Measurements from ENCODE around the gene LZTS3. TPM values are rescaled to one million over a fixed set of nuclear protein-coding genes. Genes with fewer than 3 reads are reported as not detected.

The LZTS3 gene
- total and polyA plus RNA-seq, 2 of the 13 experiments (the other 11 are each of a cell fraction or from before 2014, with no cell fraction given): 10.1 to 31.3 TPM

GRCh38 chr20:3174442-3175261 lies 1.3 kb upstream of the LZTS3 start (continued):
- TF ChIP-seq DBP (CRISPR knock-in tag; IDR thresholded peaks at IDR 0.05; ENCODE audit: not compliant biosample characterization): no peak

GRCh38 chr20:3173610-3174441 lies 477 bp upstream of the LZTS3 start:
- no peaks in the 10 kb centered on the region for H3K9me3 ChIP-seq (ENCODE audit: low read length)
- peak overlapping the region; percentile 92 for H3K9ac ChIP-seq (ENCODE audit: insufficient read depth, low read depth, low read length)
- H2AFZ ChIP-seq (ENCODE audit: low read length): no peak overlapping the region
- peak overlapping the region; percentile 85 to 99 (median 94) for H3K4me3 ChIP-seq (replicated peaks in 1 of 3; ENCODE audit: insufficient read depth in 1 of 3, low read depth in 2 of 3, low read length in 3 of 3)
- ChIA-PET POLR2A (interaction anchor here (0.7 to 1.0 kb wide), 6 partner anchors 11 to 52 kb away, joined by 4 to 7 read pairs (median 5); partner anchors contain the start of genes FASTKD5 and UBOX5), CTCF (ENCODE audit: low intra/inter-chr PET ratio, low total read pairs) (no interaction called here)
- no peaks in the 10 kb centered on the region; a peak in 1 of 5 replicates for H3K36me3 ChIP-seq (replicated peaks in 1 of 2; ENCODE audit: control insufficient read depth in 1 of 2, insufficient read depth in 2 of 2, low read length in 2 of 2)
- H4K20me1 ChIP-seq (ENCODE audit: insufficient read depth, low read length): no peaks in the 10 kb centered on the region
- DNase-seq (ENCODE audit: low spot score) (peak; percentile 85), FAIRE-seq (no peak), ATAC-seq (peak; percentile 76)
- peaks cover 14% of the 10 kb centered on the region for H3K79me2 ChIP-seq (ENCODE audit: insufficient read depth, low read length)
- in situ Hi-C loops (cut with HindIII; ENCODE audit: extremely low pct_ligation_motif_present, low pct_unique_long_range_greater_than_20kb): no loop called here
- under 1% methylated on average over 65 of the region's 84 CpGs for WGBS (ENCODE audit: low lambda C conversion rate)
- intact Hi-C loops (cut with micrococcal nuclease; ENCODE audit: unreplicated experiment): loop anchor here (1.0 to 5.0 kb wide), 4 partner anchors 29 to 122 kb away; partner anchors contain the start of gene ITPA
- H3K4me1 ChIP-seq (ENCODE audit: insufficient read depth, low read length): peaks cover 54% of the 10 kb centered on the region
- no TSS peak for BruUV-seq (replicated peaks)
- H3K27ac ChIP-seq (ENCODE audit: extremely low read length, insufficient read depth, low read length): peak overlapping the region; percentile 92
- H3K4me2 ChIP-seq (ENCODE audit: low read depth, low read length): peak overlapping the region; percentile 79
- H3K27me3 ChIP-seq (ENCODE audit: control insufficient read depth in 1 of 2, insufficient read depth in 2 of 2, low read length in 2 of 2): no peaks in the 10 kb centered on the region; a peak in 1 of 5 replicates
- TF ChIP-seq DMAP1 (CRISPR knock-in tag; IDR thresholded peaks at IDR 0.05) (peak; percentile 90), SSRP1 (CRISPR knock-in tag; IDR thresholded peaks at IDR 0.05) (peak; percentile 33; the same call in 1 of the 2 replicates), ZNF83 (CRISPR knock-in tag; IDR thresholded peaks at IDR 0.05; ENCODE audit: borderline replicate concordance) (peak; percentile 97), ZNF10 (CRISPR knock-in tag; IDR thresholded peaks at IDR 0.05; ENCODE audit: borderline replicate concordance, low read depth) (0 out of 2 replicates have a peak, but pooled peaks have one; percentile 65), FOSL2 (CRISPR knock-in tag; IDR thresholded peaks at IDR 0.05) (peak; percentile 56), SMAD1 (CRISPR knock-in tag; IDR thresholded peaks at IDR 0.05; ENCODE audit: borderline replicate concordance, low read depth) (peak; percentile 99; the same call in 1 of the 2 replicates), MBNL3 (CRISPR knock-in tag; conservative IDR thresholded peaks at IDR 0.05) (no peak), TFDP1 (CRISPR knock-in tag; IDR thresholded peaks at IDR 0.05; ENCODE audit: borderline replicate concordance) (peak; percentile 70; the same call in 1 of the 2 replicates), ZNF224 (CRISPR knock-in tag; IDR thresholded peaks at IDR 0.05) (peak; percentile 98; the same call in 1 of the 2 replicates), ARNTL (CRISPR knock-in tag; IDR thresholded peaks at IDR 0.05) (peak; percentile 67), ZNF687 (CRISPR knock-in tag; IDR thresholded peaks at IDR 0.05) (peak; percentile 97), SPEN (CRISPR knock-in tag; IDR thresholded peaks at IDR 0.05; ENCODE audit: low read depth) (peak; percentile 85), ZNF232 (CRISPR knock-in tag; IDR thresholded peaks at IDR 0.05; ENCODE audit: borderline replicate concordance) (peak; percentile 66; the same call in 1 of the 2 replicates)
